Activated naive CD8-positive, alpha-beta T cell treated with anti-CD3 and anti-CD28 coated beads, Interleukin-2, amount 10 ng/mL, durations not matched to agents 7 days and 5 days (primary cell): ENCODE measurements around the gene CFAP300. TPM values are rescaled to one million over a fixed set of nuclear protein-coding genes. Genes with fewer than 3 reads are reported as not detected.

Experiments used
- ATAC-seq: fragments of 150-1000 bp; cut with Tn5 transposase; one replicate; pipeline ENCODE4 v1.10.0; 2021; ENCODE audit warnings: low read depth, moderate library complexity
- POLR2A ChIA-PET: fragments of 350-600 bp; sonication (Branson Sonifier 250); formaldehyde crosslinking; loops from one replicate; lab custom pipeline; 2021; ENCODE audit warnings: antibody characterized with exemption; lab: Charles Lee
- DNase-seq: peaks from one replicate; pipeline ENCODE4 v3.0.0; 2021
- H3K27ac Mint-ChIP-seq: one replicate; pipeline ENCODE4 v1.8.0; 2022; ENCODE audit warnings: mild to moderate bottlenecking, mixed read lengths
- H3K27me3 Mint-ChIP-seq: one replicate; pipeline ENCODE4 v1.8.0; 2022; ENCODE audit warnings: mild to moderate bottlenecking, moderate library complexity, mixed read lengths
- H3K36me3 Mint-ChIP-seq: one replicate; pipeline ENCODE4 v1.8.0; 2021; ENCODE audit warnings: mild to moderate bottlenecking, mixed read lengths
- H3K4me1 Mint-ChIP-seq: one replicate; pipeline ENCODE4 v1.8.0; 2021; ENCODE audit warnings: mixed read lengths
- H3K4me3 Mint-ChIP-seq: one replicate; pipeline ENCODE4 v1.8.0; 2022; ENCODE audit warnings: mild to moderate bottlenecking, moderate library complexity, mixed read lengths
- H3K9me3 Mint-ChIP-seq: one replicate; pipeline ENCODE4 v1.8.0; 2021; ENCODE audit warnings: mixed read lengths
- total RNA-seq, 2 experiments: library from RNA; stranded (reverse); gene quantifications; one replicate each; pipeline ENCODE4 v1.2.3, GENCODE V29; 2021

CFAP300 gene
- total RNA-seq, 2 experiments from 2014 or later, result not detected

GRCh38 chr11:102099755-102100154 lies 52.5 kb downstream of the CFAP300 start:
- H3K36me3 Mint-ChIP-seq, result no peaks in the 10 kb centered on the region
- DNase-seq (no peak), ATAC-seq (no peak)
- H3K4me1 Mint-ChIP-seq, result no peaks in the 10 kb centered on the region
- H3K27me3 Mint-ChIP-seq, result peaks cover 2% of the 10 kb centered on the region
- POLR2A ChIA-PET, result no interaction called here
- no peaks in the 10 kb centered on the region for H3K9me3 Mint-ChIP-seq
- H3K4me3 Mint-ChIP-seq, result no peak overlapping the region
- no peak overlapping the region for H3K27ac Mint-ChIP-seq

GRCh38 chr11:102108734-102109440 lies 61.6 kb downstream of the CFAP300 start:
- POLR2A ChIA-PET, result no interaction called here
- Mint-ChIP-seq H3K36me3 (no peaks in the 10 kb centered on the region), H3K4me1 (peaks cover 8% of the 10 kb centered on the region), H3K9me3 (no peaks in the 10 kb centered on the region), H3K4me3 (peak overlapping the region; percentile 5), H3K27ac (no peak overlapping the region), H3K27me3 (peaks cover 54% of the 10 kb centered on the region)
- ATAC-seq (no peak), DNase-seq (no peak)

GRCh38 chr11:102109896-102110760 lies 62.9 kb downstream of the CFAP300 start, which contains the start of gene YAP1:
Gene YAP1 (plus strand): TSS chr11:102110447. CDS start chr11:102110849, 402 bp downstream.
- peaks cover 64% of the 10 kb centered on the region for H3K27me3 Mint-ChIP-seq
- ATAC-seq (peak; percentile 75), DNase-seq (peak; percentile 80)
- H3K4me1 Mint-ChIP-seq, result peaks cover 8% of the 10 kb centered on the region
- H3K27ac Mint-ChIP-seq, result no peak within 1 kb of the TSS
- POLR2A ChIA-PET, result no interaction called here
- no peaks in the 10 kb centered on the region for H3K9me3 Mint-ChIP-seq
- H3K4me3 Mint-ChIP-seq, result peak within 1 kb of the TSS; percentile 88
- no peaks in the 10 kb centered on the region for H3K36me3 Mint-ChIP-seq

- Mint-ChIP-seq H3K27ac (no peak overlapping the region), H3K27me3 (peaks cover 70% of the 10 kb centered on the region), H3K36me3 (no peaks in the 10 kb centered on the region), H3K4me3 (no peak overlapping the region), H3K4me1 (peaks cover 8% of the 10 kb centered on the region), H3K9me3 (no peaks in the 10 kb centered on the region)
- peak; percentile 26 for ATAC-seq
- POLR2A ChIA-PET, result no interaction called here
- DNase-seq, result no peak
Observed at GRCh38 chr11:102110761-102111010, 63.4 kb downstream of the CFAP300 start.

- Mint-ChIP-seq H3K27ac (no peak overlapping the region), H3K36me3 (no peaks in the 10 kb centered on the region), H3K4me3 (peak overlapping the region; percentile 70), H3K27me3 (peaks cover 74% of the 10 kb centered on the region), H3K4me1 (peaks cover 8% of the 10 kb centered on the region), H3K9me3 (no peaks in the 10 kb centered on the region)
- POLR2A ChIA-PET, result no interaction called here
- peak; percentile 14 for ATAC-seq
- peak; percentile 45 for DNase-seq
Observed at GRCh38 chr11:102111011-102111786, 64.0 kb downstream of the CFAP300 start.

- peaks cover 79% of the 10 kb centered on the region for H3K27me3 Mint-ChIP-seq
- no peak for ATAC-seq
- POLR2A ChIA-PET, result no interaction called here
- no peak for DNase-seq
- no peak overlapping the region for H3K27ac Mint-ChIP-seq
- peak overlapping the region; percentile 70 for H3K4me3 Mint-ChIP-seq
- H3K9me3 Mint-ChIP-seq, result no peaks in the 10 kb centered on the region
- H3K4me1 Mint-ChIP-seq, result peaks cover 8% of the 10 kb centered on the region
- H3K36me3 Mint-ChIP-seq, result no peaks in the 10 kb centered on the region
Observed at GRCh38 chr11:102111787-102112508, 64.7 kb downstream of the CFAP300 start.

- H3K27ac Mint-ChIP-seq, result no peak overlapping the region
- no peaks in the 10 kb centered on the region for H3K9me3 Mint-ChIP-seq
- peaks cover 83% of the 10 kb centered on the region for H3K27me3 Mint-ChIP-seq
- ATAC-seq, result no peak
- no peak for DNase-seq
- POLR2A ChIA-PET, result no interaction called here
- H3K4me1 Mint-ChIP-seq, result peaks cover 8% of the 10 kb centered on the region
- H3K4me3 Mint-ChIP-seq, result no peak overlapping the region
- no peaks in the 10 kb centered on the region for H3K36me3 Mint-ChIP-seq
Observed at GRCh38 chr11:102112509-102112821, 65.2 kb downstream of the CFAP300 start.

- Mint-ChIP-seq H3K4me3 (no peak overlapping the region), H3K27ac (no peak overlapping the region), H3K36me3 (no peaks in the 10 kb centered on the region), H3K9me3 (no peaks in the 10 kb centered on the region), H3K27me3 (peaks cover 76% of the 10 kb centered on the region), H3K4me1 (peaks cover 10% of the 10 kb centered on the region)
- ATAC-seq (no peak), DNase-seq (no peak)
- POLR2A ChIA-PET, result no interaction called here
Observed at GRCh38 chr11:102114032-102114431, 66.8 kb downstream of the CFAP300 start.

- no peak for ATAC-seq
- Mint-ChIP-seq H3K36me3 (no peaks in the 10 kb centered on the region), H3K4me1 (peaks cover 6% of the 10 kb centered on the region), H3K27me3 (peaks cover 71% of the 10 kb centered on the region), H3K9me3 (no peaks in the 10 kb centered on the region), H3K27ac (no peak overlapping the region), H3K4me3 (no peak overlapping the region)
- POLR2A ChIA-PET, result no interaction called here
- no peak for DNase-seq
Observed at GRCh38 chr11:102115557-102115956, 68.3 kb downstream of the CFAP300 start.

GRCh38 chr11:102116453-102117205 lies 69.4 kb downstream of the CFAP300 start:
- Mint-ChIP-seq H3K27me3 (peaks cover 70% of the 10 kb centered on the region), H3K36me3 (no peaks in the 10 kb centered on the region), H3K27ac (no peak overlapping the region), H3K4me3 (no peak overlapping the region), H3K4me1 (peaks cover 5% of the 10 kb centered on the region), H3K9me3 (no peaks in the 10 kb centered on the region)
- DNase-seq (no peak), ATAC-seq (no peak)
- POLR2A ChIA-PET, result no interaction called here

- DNase-seq (no peak), ATAC-seq (no peak)
- Mint-ChIP-seq H3K9me3 (no peaks in the 10 kb centered on the region), H3K27me3 (peaks cover 60% of the 10 kb centered on the region), H3K4me3 (no peak overlapping the region), H3K4me1 (peaks cover 2% of the 10 kb centered on the region), H3K27ac (no peak overlapping the region), H3K36me3 (no peaks in the 10 kb centered on the region)
- POLR2A ChIA-PET, result no interaction called here
Observed at GRCh38 chr11:102117472-102118113, 70.4 kb downstream of the CFAP300 start.

GRCh38 chr11:102118937-102119336 lies 71.7 kb downstream of the CFAP300 start:
- POLR2A ChIA-PET, result no interaction called here

More at GRCh38 chr11:102118937-102119336, 71.7 kb downstream of the CFAP300 start:
- Mint-ChIP-seq H3K4me1 (peaks cover 2% of the 10 kb centered on the region), H3K27ac (no peak overlapping the region), H3K27me3 (peaks cover 49% of the 10 kb centered on the region), H3K36me3 (no peaks in the 10 kb centered on the region), H3K4me3 (no peak overlapping the region), H3K9me3 (no peaks in the 10 kb centered on the region)
- no peak for DNase-seq
- ATAC-seq, result no peak
